Measurements from ENCODE around the gene XYLT1. TPM values are rescaled to one million over a fixed set of nuclear protein-coding genes. Genes with fewer than 3 reads are reported as not detected.
A peak's percentile ranks its signal among the peaks of the same experiment; 100 is the strongest.

The XYLT1 gene
- total and polyA plus RNA-seq, 2 of the 4 experiments (the other 2 are of a cell fraction): 9.0 to 12.7 TPM

- no peak overlapping the region for H2BK20ac ChIP-seq (ENCODE audit: low read depth, low read length)
- DNase-seq: peak; percentile 28
These were observed 157.6 kb downstream of the XYLT1 start for GRCh38 chr16:17313085-17313611.

More at GRCh38 chr16:17313085-17313611, 157.6 kb downstream of the XYLT1 start:
- BruUV-seq (replicated peaks): no TSS peak
- Histone ChIP-seq H3K27ac (ENCODE audit: insufficient read depth, low read length) (no peak overlapping the region), H3K4ac (ENCODE audit: low read depth, low read length) (no peak overlapping the region), H4K91ac (ENCODE audit: insufficient read depth, low read depth, low read length) (no peak overlapping the region), H2BK15ac (ENCODE audit: low read depth, low read length) (no peak overlapping the region), H4K20me1 (ENCODE audit: insufficient read depth, low read length) (peaks cover 3% of the 10 kb centered on the region; the same call in 1 of the 2 replicates), H3K4me2 (ENCODE audit: low read depth, low read length) (no peak overlapping the region), H2AK5ac (ENCODE audit: low read depth, low read length) (no peak overlapping the region), H3K27me3 (ENCODE audit: control insufficient read depth, insufficient read depth, low read length) (no peaks in the 10 kb centered on the region), H3K18ac (ENCODE audit: low read depth, low read length) (no peak overlapping the region; the same call in 1 of the 2 replicates), H3K14ac (replicated peaks; ENCODE audit: low read depth, low read length) (no peak overlapping the region), H3K4me3 (ENCODE audit: insufficient read depth, low read depth, low read length) (no peak overlapping the region), H3K9me3 (ENCODE audit: control insufficient read depth, insufficient read depth, low read length) (no peaks in the 10 kb centered on the region), H2BK5ac (ENCODE audit: low read depth, low read length, poor library complexity, severe bottlenecking) (no peak overlapping the region), H3K9me1 (ENCODE audit: insufficient read depth, low read length) (no peaks in the 10 kb centered on the region), H4K8ac (ENCODE audit: low read depth in 2 of 2, low read length in 2 of 2) (no peak overlapping the region), H3K4me1 (ENCODE audit: control insufficient read depth, insufficient read depth, low read length) (peaks cover 4% of the 10 kb centered on the region; the same call in 1 of the 2 replicates), H4K5ac (ENCODE audit: low read depth, low read length) (no peak overlapping the region), H3K9ac (ENCODE audit: low read depth, low read length) (no peak overlapping the region), H2AFZ (replicated peaks; ENCODE audit: low read length, poor library complexity) (peak overlapping the region; percentile 23), H2AK9ac (replicated peaks; ENCODE audit: low read depth, low read length, poor library complexity) (no peak overlapping the region), H3K23ac (ENCODE audit: low read depth, low read length) (no peak overlapping the region), H3K36me3 (ENCODE audit: control insufficient read depth, insufficient read depth, low read length) (no peaks in the 10 kb centered on the region), H3K56ac (ENCODE audit: extremely low read depth, insufficient read depth, low read length) (no peak overlapping the region), H3K79me1 (ENCODE audit: low read depth in 1 of 2, low read length in 2 of 2) (peaks cover 17 to 20% of the 10 kb centered on the region in 2 experiments), H2BK120ac (ENCODE audit: low read depth, low read length) (no peak overlapping the region)
- TF ChIP-seq MAZ (IDR thresholded peaks at IDR 0.05; ENCODE audit: borderline replicate concordance, low read depth, low read length) (no peak), CEBPB (IDR thresholded peaks at IDR 0.05; ENCODE audit: low read depth, low read length) (no peak), MAFK (IDR thresholded peaks at IDR 0.05; ENCODE audit: low read depth, low read length) (no peak), NFE2L2 (IDR thresholded peaks at IDR 0.05; ENCODE audit: low read depth, low read length) (no peak), RFX5 (IDR thresholded peaks at IDR 0.05; ENCODE audit: low read depth, low read length) (no peak)
- TF ChIP-seq, protein P1, sequence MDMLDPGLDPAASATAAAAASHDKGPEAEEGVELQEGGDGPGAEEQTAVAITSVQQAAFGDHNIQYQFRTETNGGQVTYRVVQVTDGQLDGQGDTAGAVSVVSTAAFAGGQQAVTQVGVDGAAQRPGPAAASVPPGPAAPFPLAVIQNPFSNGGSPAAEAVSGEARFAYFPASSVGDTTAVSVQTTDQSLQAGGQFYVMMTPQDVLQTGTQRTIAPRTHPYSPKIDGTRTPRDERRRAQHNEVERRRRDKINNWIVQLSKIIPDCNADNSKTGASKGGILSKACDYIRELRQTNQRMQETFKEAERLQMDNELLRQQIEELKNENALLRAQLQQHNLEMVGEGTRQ (IDR thresholded peaks at IDR 0.05; ENCODE audit: low read depth, low read length): no peak
- WGBS, 2 experiments (ENCODE audit: extremely low coverage in 2 of 2, insufficient read length in 1 of 2): no CpG with 5 or more reads among the region's 4 CpGs
- intact Hi-C loops (cut with micrococcal nuclease): no loop called here
- ChIA-PET POLR2A (ENCODE audit: unreplicated experiment) (no interaction called here), CTCF (no interaction called here)
- peak; percentile 73 for ATAC-seq (ENCODE audit: low read depth)
- dilution Hi-C loops (cut with HindIII; ENCODE audit: low sequenced_read_pairs, unreplicated experiment): no loop called here
- in situ Hi-C loops (cut with MboI; ENCODE audit: low sequenced_read_pairs): no loop called here
